ENCODE data around the gene PER1.
"Not testable (repeated sequence)": the region's sequence is repeated elsewhere in the genome, so short reads cannot be mapped to it uniquely, and the experiment has no call there.

Gene PER1

GRCh38 chr17:8173056-8173870 is 21.1 kb upstream of the PER1 start:
- DNase-seq (ENCODE audit: low read depth in 1 of 2, low spot score in 1 of 2) = peak in 1 of 2 donors; percentile 67

- DNase-seq (ENCODE audit: low read depth in 1 of 2, low spot score in 1 of 2) = not testable (repeated sequence)
These were observed 18.0 kb upstream of the PER1 start for GRCh38 chr17:8170186-8170585.

- no peak for DNase-seq (ENCODE audit: low read depth in 1 of 2, low spot score in 1 of 2)
These were observed 15.3 kb upstream of the PER1 start for GRCh38 chr17:8167526-8167925.

- no peak for DNase-seq (ENCODE audit: low read depth in 1 of 2, low spot score in 1 of 2)
These were observed 14.5 kb upstream of the PER1 start for GRCh38 chr17:8166731-8167130.

- no peak for DNase-seq (ENCODE audit: low read depth in 1 of 2, low spot score in 1 of 2)
These were observed 12.6 kb upstream of the PER1 start for GRCh38 chr17:8164815-8165131.

GRCh38 chr17:8163978-8164814 is 12.0 kb upstream of the PER1 start:
- DNase-seq (ENCODE audit: low read depth in 1 of 2, low spot score in 1 of 2) = peak in 1 of 2 donors; percentile 52

- DNase-seq (ENCODE audit: low read depth in 1 of 2, low spot score in 1 of 2) = no peak
These were observed 11.1 kb upstream of the PER1 start for GRCh38 chr17:8162997-8163977.

- DNase-seq (ENCODE audit: low read depth in 1 of 2, low spot score in 1 of 2) = peak; percentile 71 to 79
These were observed 10.2 kb upstream of the PER1 start, which contains the start of gene VAMP2 for GRCh38 chr17:8162233-8162996. Gene VAMP2 (minus strand): TSS chr17:8162948. CDS start chr17:8162879, 69 bp downstream.

GRCh38 chr17:8161289-8162232 is 9.4 kb upstream of the PER1 start:
- no peak for DNase-seq (ENCODE audit: low read depth in 1 of 2, low spot score in 1 of 2)

- DNase-seq (ENCODE audit: low read depth in 1 of 2, low spot score in 1 of 2) = no peak
These were observed 8.6 kb upstream of the PER1 start for GRCh38 chr17:8160741-8161221.

- no peak for DNase-seq (ENCODE audit: low read depth in 1 of 2, low spot score in 1 of 2)
These were observed 8.0 kb upstream of the PER1 start for GRCh38 chr17:8160224-8160577.

- no peak for DNase-seq (ENCODE audit: low read depth in 1 of 2, low spot score in 1 of 2)
These were observed 7.4 kb upstream of the PER1 start for GRCh38 chr17:8159459-8160223.

GRCh38 chr17:8159032-8159400 is 6.8 kb upstream of the PER1 start:
- DNase-seq (ENCODE audit: low read depth in 1 of 2, low spot score in 1 of 2) = no peak

- DNase-seq (ENCODE audit: low read depth in 1 of 2, low spot score in 1 of 2) = peak; percentile 80 to 81
These were observed 6.2 kb upstream of the PER1 start for GRCh38 chr17:8158267-8159031.

- DNase-seq (ENCODE audit: low read depth in 1 of 2, low spot score in 1 of 2) = peak; percentile 99 to 100
These were observed 4.2 kb upstream of the PER1 start for GRCh38 chr17:8156246-8156992.

- no peak for DNase-seq (ENCODE audit: low read depth in 1 of 2, low spot score in 1 of 2)
These were observed 3.7 kb upstream of the PER1 start for GRCh38 chr17:8155996-8156245.

- no peak for DNase-seq (ENCODE audit: low read depth in 1 of 2, low spot score in 1 of 2)
These were observed 3.2 kb upstream of the PER1 start for GRCh38 chr17:8155231-8155995.
